ENCODE results near the gene NAA60.
"Not testable (repeated sequence)": the region's sequence is repeated elsewhere in the genome, so short reads cannot be mapped to it uniquely, and the experiment has no call there.

Gene NAA60

DNA sequence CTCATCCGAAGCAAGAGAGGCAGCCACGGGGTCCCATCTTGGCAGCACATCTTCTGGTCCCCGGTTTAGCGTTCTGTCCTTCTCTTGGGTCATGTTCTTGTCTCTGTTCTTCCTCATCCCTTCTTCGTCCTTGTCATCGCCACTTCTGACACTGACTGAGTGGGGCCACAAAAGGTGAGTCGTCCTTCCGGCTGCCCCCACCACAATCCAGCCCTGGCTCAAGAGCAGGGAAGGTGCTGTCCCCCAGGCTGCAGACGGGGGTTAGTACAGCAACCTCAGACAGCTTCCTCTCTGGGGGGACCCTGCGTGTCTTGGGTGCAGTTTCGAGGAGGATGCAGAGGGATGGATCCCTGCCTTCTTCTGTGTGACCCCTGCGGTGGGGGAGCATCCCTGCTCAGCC lies 21.8 kb downstream of the NAA60 start:
- no peak for DNase-seq

DNA sequence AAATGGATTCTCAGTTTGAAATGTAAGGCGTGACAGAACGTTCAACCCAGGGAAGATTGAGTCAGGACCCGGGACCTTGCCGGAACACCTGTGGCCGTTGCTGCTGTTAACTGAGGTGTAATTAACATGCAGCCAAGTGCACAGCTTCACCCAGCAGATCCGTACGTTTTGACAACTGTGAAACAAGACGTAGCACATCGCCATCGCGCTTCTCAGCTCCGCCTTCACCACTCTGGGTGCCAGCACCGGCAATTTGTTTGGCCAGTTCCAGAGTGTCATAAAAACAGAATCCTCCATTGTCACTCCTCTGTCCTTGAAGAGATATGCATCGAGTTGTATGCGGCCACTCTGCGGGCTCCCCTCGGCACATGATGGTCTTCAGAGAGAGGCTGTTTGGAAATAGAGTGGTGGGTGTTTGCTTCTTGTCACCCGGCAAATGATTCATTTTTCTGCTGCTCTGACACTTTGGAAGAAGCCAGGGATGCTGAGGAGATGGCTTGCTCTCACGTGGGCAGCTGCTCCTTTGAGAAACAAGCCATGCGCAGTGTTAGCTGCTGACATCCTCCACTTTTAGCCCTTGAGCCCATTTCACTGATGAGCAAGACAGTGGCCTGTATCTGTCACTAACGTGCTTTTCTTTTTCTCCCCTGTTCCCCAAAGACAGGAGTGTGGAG lies 22.6 kb downstream of the NAA60 start:
- DNase-seq = no peak

- DNase-seq = no peak
These were observed 23.7 kb downstream of the NAA60 start for GRCh38 chr16:3467182-3467581.

- DNase-seq = no peak
These were observed 24.4 kb downstream of the NAA60 start for GRCh38 chr16:3467921-3468320.

DNA sequence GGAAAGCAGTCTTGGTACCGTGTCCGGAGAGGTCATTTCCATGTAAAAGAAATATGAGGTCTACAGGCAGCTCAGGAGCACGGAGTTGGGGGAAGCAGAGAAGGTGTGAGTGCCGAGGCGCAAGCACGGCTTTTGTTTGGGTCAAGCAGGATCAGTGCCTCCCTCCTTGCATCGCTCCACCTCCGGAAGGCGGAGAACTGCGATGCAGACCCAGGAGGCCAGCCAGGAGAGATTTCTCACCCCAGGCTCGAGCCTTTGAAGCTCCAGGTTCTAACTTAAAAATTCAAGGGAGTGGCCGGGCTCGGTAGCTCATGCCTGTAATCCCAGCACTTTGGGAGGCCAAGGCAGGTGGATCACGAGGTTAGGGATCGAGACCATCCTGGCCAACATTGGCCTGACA lies 25.0 kb downstream of the NAA60 start:
- DNase-seq = no peak

DNA sequence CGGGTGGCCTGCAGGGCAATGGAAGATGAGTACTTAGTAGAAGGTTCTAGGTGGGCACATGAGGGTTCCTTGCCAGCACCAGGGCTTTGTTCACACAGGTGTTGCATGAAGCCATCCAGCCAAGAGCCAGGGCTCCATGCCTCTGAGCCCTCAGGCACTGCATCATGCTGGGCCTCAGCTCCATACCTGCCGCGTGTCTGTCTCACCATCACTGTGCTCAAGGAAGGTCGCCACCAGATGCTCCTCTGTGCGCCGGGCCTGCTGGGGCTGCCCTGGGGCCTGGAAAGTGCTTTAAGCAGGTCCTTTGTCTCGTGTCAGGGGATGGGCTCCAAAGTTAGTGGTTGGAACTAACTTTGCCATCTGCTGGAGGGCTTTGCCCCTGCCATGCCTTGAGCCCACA lies 26.3 kb downstream of the NAA60 start:
- DNase-seq = no peak

DNA sequence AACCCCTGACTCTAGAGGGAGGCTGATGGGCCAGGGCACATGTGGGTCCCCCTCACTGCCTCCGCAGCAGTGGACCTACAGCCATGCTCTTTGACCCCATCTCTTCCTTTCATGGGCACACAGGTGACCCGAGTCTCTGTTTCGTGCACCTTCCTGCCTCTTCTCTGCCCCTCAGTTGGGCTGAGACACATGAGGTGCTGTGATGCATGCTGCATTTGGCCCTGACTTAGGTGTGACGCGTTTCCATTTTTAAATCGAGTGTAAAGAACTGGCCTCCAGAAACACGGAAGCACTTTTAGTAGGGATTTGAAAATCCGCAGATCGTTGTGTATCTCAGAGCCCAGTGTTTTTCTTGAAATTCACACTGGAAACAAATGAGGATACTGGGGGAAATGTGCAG lies 27.2 kb downstream of the NAA60 start:
- no peak for DNase-seq

DNA sequence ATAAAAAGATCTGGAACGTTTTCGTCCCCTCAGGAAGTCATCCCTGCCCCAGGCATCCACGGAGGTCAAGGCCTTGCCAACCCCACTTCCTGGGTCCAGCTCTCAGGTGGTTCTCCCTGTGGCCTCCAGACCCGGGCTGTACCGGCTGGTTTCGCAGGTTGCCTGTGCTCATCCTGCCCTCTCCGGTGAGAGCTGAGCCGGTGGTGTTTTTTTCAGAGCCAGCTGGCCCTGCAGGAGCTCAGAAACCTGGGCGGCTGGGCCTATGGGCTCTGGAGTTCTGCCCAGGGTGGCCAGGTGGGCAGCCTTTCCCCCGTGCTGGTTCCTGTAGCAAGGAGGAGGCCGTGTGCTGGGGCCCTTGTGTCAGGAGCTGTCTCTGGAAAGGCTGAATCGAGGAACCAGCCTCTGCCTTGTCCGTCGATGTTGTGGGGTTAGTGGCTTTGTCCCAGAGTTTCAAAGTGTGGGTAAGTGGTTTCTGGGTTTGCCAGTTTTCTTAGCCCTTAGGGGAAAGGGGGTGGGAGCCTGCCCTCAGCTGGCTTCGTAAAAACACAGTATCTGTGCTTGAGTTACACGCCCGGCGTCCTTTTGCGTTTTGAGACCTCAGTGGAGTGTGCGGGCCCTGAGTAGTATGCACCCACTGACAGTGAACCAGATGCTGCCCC lies 28.2 kb downstream of the NAA60 start:
- no peak for DNase-seq

DNA sequence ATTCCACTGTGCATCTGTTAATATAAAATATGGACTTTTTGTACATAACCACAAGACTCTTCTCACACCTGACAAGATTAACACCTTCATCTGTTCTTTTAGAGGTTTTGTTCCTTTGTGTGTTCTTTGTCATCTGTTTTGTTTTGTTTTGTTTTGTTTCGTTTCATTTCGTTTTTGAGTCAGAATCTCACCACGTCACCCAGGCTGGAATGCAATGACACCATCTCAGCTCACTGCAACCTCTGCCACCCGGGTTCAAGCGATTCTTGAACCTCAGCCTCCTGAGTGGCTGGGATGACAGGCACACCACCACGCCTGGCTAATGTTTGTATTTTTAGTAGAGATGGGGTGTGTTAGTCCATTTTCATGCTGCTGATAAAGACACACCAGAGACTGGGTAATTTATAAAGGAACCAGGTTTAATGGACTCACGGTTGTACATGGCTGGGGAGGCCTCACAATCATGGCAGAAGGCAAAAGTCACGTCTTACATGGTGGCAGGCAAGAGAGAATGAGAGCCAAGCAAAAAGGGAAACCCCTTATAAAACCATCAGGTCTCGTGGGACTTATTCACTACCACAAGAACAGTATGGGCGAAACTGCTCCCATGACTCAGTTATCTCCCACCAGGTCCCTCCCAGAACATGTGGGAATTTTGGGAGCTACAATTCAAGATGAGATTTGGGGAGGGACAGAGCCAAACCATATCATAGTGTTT lies 29.6 kb downstream of the NAA60 start:
- DNase-seq = no peak

GRCh38 chr16:3473596-3473943 lies 30.1 kb downstream of the NAA60 start:
- DNase-seq = not testable (repeated sequence)

- DNase-seq = no peak
These were observed 30.8 kb downstream of the NAA60 start for GRCh38 chr16:3474136-3474779.

- not testable (repeated sequence) for DNase-seq
These were observed 31.4 kb downstream of the NAA60 start for GRCh38 chr16:3474870-3475269.

DNA sequence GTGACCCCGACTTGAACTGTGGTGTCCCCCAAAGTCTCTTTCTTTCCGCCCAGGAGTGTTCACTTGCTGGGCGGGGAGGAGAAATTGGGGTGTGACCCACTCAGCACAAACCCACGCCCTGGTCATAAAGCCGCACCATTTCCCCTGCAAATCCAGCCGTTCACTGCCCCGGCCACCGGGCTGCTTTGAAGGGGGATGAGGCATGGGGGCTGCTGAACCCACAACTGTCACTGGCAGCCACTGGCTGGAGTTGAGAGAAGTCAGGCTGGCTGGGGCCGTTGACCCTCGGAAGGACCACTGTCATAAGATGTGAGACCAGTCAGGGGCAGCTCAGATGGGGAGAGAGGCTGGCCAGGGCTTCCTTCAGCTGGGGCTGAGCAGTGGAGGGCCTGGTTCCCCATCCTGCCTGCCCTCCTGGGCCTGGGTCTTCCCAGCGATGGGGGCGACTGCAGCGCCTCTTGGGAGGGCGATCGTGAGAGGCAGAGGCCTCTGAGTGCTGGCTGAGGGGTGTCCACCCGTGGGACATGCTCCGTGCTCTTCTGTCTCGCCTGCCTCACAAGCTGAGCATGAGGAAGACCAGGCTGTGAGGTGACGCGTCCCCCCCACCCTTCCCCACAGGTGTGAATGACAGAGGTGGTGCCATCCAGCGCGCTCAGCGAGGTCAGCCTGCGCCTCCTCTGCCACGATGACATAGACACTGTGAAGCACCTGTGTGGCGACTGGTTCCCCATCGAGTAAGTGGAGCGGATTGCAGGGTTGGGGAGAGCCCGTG lies 32.3 kb downstream of the NAA60 start:
- DNase-seq = no peak

GRCh38 chr16:3476409-3476808 lies 32.9 kb downstream of the NAA60 start:
- DNase-seq = no peak

GRCh38 chr16:3478242-3478925 lies 34.9 kb downstream of the NAA60 start:
- DNase-seq = no peak

GRCh38 chr16:3479654-3480216 lies 36.3 kb downstream of the NAA60 start:
- DNase-seq = no peak

DNA sequence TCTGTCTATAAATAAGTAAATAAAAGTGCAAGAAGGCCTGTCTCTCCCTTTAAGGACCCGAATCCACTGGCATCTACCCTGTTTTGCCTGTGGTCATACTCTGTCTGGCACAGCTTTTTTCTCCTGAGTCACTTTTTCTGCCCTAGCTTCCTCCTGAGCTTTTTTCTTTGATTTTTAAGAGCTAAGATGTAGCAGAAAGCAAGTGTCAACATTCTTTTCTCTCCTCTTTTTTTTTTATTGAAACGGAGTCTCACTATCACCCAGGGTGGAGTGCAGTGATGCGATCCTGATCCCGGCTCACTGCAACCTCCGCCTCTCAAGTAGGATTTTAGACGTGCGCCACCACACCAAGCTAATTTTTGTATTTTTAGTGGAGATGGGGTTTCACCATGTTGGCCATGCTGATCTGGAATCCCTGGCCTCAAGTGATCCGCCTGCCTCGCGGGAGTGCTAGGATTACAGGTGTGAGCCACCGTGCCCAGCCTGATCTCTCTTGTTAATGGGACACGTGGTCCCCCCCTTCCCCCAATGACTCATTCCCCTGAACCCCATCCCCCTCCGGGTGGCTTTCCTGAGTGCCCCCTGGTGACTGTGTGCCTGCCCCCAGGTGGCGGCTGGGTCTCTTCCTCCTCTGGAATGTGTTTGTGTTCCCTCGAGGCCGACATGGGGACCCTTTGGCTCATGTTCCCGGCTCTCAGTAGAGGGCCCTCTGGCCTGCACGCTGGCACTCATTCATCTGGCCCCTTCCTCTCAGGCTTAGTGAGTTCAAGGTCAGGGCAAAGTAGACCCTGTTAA lies 37.6 kb downstream of the NAA60 start:
- DNase-seq = no peak

DNA sequence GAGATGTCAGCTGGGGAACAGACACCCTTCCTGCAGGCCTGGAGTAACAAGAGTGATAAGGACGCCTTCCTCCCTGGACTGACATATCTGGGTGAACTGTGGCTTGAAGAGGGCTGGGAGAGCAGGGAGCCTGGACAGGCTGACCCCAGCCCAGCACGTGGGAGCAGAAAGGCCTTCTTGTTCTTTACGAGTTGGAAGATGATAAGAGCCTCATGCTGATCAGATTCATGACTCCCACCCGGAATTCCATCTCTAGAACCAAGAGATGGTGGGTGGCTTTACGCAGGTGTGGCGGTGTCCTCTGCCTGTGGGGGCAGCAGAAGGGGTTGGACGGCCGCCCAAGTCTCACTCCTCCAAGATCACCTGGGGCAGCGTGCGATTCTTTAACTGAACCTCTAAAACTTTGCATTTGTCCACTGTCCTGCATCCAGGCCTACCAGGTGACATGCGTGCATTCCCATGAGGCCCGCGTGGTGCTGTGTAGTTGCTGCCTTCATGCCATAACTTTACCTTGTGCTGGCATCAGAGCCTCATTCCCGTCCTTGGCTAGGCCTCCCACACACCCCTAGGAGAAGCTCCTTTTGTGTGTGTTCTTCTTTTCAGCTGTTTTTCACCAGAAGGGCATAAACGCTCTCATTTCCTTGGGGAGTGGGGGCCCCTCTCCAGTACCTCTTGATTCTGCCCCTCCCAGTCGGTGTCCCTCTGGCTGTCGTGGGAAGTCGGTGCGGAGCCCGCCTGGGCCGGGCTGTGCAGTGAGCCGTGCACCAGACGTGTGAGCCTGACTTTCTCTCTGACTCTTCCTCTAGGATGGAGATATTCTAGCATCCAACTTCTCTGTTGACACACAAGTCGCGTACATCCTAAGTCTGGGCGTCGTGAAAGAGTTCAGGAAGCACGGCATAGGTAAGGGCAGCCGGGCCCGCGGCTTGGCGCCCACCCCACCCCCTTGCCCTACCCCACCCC lies 38.5 kb downstream of the NAA60 start:
- DNase-seq = no peak

GRCh38 chr16:3482659-3483241 lies 39.3 kb downstream of the NAA60 start:
- DNase-seq = no peak
